ENCODE results near the gene DDAH2.
A peak's percentile ranks its signal among the peaks of the same experiment; 100 is the strongest.

DNA sequence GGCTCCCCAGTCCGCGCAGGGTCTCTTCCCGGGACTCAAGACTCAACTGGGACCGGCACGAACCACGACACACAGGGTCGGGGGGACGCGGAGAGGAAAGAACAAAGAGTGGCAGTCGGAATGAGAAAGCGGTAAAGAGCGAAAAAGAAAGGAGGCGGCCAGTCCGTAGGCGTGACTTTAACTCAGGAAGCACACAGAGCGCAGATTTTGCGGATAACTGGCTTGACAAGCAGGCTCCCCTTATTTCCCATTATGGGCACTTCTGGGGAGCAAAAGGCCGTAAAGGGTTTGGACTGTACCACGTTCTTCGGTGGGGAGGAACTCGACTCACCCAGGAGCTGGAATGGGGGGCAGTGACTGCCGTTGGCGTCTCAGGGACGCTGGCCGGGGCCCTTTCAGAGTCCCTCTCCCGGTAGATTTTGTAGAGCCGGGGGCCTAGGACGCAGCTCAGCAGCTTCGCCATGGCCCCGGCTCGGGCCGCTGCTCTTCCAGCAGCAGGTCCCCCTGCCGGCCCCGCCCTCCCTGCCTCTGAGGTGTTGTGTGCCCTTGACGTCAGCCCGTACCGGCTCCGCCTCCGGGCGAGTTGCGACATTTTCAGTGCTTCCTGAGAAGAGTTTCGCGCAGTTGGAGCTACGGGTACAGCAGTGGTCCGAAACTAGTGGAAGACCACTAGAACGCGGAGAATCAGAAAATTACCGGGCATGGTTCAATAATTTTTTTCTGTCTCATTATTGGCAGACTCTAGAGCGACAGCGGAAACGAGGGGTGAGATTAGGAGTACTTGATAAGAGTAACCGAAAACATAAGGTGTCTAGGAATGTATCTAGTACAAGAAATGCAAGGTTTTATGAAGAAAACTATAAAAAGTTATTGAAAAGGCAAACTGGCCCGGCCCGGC is 26.0 kb downstream of the DDAH2 start, which contains the start of gene ABHD16A:
- TF ChIP-seq, protein P1, sequence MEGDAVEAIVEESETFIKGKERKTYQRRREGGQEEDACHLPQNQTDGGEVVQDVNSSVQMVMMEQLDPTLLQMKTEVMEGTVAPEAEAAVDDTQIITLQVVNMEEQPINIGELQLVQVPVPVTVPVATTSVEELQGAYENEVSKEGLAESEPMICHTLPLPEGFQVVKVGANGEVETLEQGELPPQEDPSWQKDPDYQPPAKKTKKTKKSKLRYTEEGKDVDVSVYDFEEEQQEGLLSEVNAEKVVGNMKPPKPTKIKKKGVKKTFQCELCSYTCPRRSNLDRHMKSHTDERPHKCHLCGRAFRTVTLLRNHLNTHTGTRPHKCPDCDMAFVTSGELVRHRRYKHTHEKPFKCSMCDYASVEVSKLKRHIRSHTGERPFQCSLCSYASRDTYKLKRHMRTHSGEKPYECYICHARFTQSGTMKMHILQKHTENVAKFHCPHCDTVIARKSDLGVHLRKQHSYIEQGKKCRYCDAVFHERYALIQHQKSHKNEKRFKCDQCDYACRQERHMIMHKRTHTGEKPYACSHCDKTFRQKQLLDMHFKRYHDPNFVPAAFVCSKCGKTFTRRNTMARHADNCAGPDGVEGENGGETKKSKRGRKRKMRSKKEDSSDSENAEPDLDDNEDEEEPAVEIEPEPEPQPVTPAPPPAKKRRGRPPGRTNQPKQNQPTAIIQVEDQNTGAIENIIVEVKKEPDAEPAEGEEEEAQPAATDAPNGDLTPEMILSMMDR (IDR thresholded peaks at IDR 0.05 in 2 of 3, conservative IDR thresholded peaks at IDR 0.05 in 1 of 3; ENCODE audit: borderline replicate concordance in 1 of 3, insufficient read depth in 1 of 3, low read depth in 2 of 3, low read length in 2 of 3), result 0 out of 6 replicates have a peak, but pooled peaks of 1 of the 3 experiments have one; percentile 4
- TF ChIP-seq, protein P2, sequence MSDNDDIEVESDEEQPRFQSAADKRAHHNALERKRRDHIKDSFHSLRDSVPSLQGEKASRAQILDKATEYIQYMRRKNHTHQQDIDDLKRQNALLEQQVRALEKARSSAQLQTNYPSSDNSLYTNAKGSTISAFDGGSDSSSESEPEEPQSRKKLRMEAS (IDR thresholded peaks at IDR 0.05), result peak; percentile 50
- TF ChIP-seq ZNF274 (IDR thresholded peaks at IDR 0.05; ENCODE audit: low read depth, low read length), result no peak
- TF ChIP-seq, protein P3, sequence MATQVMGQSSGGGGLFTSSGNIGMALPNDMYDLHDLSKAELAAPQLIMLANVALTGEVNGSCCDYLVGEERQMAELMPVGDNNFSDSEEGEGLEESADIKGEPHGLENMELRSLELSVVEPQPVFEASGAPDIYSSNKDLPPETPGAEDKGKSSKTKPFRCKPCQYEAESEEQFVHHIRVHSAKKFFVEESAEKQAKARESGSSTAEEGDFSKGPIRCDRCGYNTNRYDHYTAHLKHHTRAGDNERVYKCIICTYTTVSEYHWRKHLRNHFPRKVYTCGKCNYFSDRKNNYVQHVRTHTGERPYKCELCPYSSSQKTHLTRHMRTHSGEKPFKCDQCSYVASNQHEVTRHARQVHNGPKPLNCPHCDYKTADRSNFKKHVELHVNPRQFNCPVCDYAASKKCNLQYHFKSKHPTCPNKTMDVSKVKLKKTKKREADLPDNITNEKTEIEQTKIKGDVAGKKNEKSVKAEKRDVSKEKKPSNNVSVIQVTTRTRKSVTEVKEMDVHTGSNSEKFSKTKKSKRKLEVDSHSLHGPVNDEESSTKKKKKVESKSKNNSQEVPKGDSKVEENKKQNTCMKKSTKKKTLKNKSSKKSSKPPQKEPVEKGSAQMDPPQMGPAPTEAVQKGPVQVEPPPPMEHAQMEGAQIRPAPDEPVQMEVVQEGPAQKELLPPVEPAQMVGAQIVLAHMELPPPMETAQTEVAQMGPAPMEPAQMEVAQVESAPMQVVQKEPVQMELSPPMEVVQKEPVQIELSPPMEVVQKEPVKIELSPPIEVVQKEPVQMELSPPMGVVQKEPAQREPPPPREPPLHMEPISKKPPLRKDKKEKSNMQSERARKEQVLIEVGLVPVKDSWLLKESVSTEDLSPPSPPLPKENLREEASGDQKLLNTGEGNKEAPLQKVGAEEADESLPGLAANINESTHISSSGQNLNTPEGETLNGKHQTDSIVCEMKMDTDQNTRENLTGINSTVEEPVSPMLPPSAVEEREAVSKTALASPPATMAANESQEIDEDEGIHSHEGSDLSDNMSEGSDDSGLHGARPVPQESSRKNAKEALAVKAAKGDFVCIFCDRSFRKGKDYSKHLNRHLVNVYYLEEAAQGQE (IDR thresholded peaks at IDR 0.05; ENCODE audit: low read depth), result no peak
- TF ChIP-seq EZH2phosphoT487 (IDR thresholded peaks at IDR 0.05; ENCODE audit: borderline replicate concordance), result no peak
- no peak for TF ChIP-seq EZH2 (IDR thresholded peaks at IDR 0.05)
- TF ChIP-seq EGR1 (IDR thresholded peaks at IDR 0.05; ENCODE audit: low read depth), result no peak
- TF ChIP-seq, protein P4, sequence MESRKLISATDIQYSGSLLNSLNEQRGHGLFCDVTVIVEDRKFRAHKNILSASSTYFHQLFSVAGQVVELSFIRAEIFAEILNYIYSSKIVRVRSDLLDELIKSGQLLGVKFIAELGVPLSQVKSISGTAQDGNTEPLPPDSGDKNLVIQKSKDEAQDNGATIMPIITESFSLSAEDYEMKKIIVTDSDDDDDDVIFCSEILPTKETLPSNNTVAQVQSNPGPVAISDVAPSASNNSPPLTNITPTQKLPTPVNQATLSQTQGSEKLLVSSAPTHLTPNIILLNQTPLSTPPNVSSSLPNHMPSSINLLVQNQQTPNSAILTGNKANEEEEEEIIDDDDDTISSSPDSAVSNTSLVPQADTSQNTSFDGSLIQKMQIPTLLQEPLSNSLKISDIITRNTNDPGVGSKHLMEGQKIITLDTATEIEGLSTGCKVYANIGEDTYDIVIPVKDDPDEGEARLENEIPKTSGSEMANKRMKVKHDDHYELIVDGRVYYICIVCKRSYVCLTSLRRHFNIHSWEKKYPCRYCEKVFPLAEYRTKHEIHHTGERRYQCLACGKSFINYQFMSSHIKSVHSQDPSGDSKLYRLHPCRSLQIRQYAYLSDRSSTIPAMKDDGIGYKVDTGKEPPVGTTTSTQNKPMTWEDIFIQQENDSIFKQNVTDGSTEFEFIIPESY (IDR thresholded peaks at IDR 0.05; ENCODE audit: extremely low read depth, insufficient replicate concordance, low read length), result peak; percentile 77
- TF ChIP-seq POLR2A (IDR thresholded peaks at IDR 0.05; ENCODE audit: borderline replicate concordance, extremely low read depth, insufficient read depth, insufficient read length), result peak; percentile 48
- TF ChIP-seq POLR2AphosphoS5 (IDR thresholded peaks at IDR 0.05; ENCODE audit: low read depth, low read length), result peak; percentile 95
- TF ChIP-seq CEBPB (IDR thresholded peaks at IDR 0.05; ENCODE audit: low read depth), result peak; percentile 99
- TF ChIP-seq ZFX (IDR thresholded peaks at IDR 0.05), result peak; percentile 46; the same call in 1 of the 2 replicates
